ENCODE results near the gene NCS1.

NCS1 gene

DNA sequence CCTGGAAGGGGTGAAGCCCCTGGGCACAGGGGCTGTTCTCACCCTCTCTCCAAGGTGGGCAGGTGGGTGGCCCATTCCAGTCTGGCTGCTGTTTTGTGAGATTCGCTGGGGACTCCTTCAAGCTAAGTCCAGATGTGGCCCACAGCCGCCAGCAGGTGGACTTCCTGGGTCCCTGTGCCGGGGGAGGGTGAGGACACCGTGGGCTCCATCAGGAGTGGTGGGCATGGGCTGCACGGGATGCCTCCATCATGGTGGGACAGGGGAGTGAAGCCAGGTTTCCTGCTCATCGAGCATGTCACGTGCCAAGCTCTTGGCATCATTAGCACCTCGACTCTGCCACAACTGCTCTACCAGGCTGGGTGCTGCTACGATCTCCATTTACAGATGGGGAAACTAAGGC lies 1.8 kb downstream of the NCS1 start:
- TF ChIP-seq EGR1 (IDR thresholded peaks at IDR 0.05) (no peak), YY1 (IDR thresholded peaks at IDR 0.05; ENCODE audit: low read depth) (no peak), FOXM1 (IDR thresholded peaks at IDR 0.05; ENCODE audit: borderline replicate concordance, low read depth) (no peak), RAD21 (IDR thresholded peaks at IDR 0.05; ENCODE audit: low read depth) (no peak)
- TF ChIP-seq, protein P1, sequence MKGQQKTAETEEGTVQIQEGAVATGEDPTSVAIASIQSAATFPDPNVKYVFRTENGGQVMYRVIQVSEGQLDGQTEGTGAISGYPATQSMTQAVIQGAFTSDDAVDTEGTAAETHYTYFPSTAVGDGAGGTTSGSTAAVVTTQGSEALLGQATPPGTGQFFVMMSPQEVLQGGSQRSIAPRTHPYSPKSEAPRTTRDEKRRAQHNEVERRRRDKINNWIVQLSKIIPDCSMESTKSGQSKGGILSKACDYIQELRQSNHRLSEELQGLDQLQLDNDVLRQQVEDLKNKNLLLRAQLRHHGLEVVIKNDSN (IDR thresholded peaks at IDR 0.05) = no peak

DNA sequence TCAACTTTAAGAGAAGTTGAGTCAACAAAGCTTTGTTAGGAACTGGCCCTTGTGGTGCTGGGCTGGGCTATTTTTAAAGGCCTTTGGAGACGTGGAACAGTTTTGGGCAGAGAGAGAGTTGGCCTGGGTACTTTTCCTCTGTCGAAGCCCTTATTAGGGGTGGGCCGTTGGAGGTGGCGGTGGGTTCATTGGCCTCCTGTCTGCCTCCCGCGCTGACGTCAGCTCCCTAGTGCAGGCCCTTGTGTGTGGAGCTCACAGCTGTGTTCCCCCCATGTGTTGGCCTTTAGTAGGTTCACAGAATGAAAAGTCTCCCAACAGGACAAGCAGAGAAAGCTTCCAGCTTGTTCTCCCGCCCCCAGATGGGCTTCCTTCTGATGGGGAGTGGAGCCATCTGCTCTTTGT lies 2.7 kb downstream of the NCS1 start:
- TF ChIP-seq, protein P1 (IDR thresholded peaks at IDR 0.05) = no peak
- TF ChIP-seq FOXM1 (IDR thresholded peaks at IDR 0.05; ENCODE audit: borderline replicate concordance, low read depth) = no peak
- TF ChIP-seq, protein P2, sequence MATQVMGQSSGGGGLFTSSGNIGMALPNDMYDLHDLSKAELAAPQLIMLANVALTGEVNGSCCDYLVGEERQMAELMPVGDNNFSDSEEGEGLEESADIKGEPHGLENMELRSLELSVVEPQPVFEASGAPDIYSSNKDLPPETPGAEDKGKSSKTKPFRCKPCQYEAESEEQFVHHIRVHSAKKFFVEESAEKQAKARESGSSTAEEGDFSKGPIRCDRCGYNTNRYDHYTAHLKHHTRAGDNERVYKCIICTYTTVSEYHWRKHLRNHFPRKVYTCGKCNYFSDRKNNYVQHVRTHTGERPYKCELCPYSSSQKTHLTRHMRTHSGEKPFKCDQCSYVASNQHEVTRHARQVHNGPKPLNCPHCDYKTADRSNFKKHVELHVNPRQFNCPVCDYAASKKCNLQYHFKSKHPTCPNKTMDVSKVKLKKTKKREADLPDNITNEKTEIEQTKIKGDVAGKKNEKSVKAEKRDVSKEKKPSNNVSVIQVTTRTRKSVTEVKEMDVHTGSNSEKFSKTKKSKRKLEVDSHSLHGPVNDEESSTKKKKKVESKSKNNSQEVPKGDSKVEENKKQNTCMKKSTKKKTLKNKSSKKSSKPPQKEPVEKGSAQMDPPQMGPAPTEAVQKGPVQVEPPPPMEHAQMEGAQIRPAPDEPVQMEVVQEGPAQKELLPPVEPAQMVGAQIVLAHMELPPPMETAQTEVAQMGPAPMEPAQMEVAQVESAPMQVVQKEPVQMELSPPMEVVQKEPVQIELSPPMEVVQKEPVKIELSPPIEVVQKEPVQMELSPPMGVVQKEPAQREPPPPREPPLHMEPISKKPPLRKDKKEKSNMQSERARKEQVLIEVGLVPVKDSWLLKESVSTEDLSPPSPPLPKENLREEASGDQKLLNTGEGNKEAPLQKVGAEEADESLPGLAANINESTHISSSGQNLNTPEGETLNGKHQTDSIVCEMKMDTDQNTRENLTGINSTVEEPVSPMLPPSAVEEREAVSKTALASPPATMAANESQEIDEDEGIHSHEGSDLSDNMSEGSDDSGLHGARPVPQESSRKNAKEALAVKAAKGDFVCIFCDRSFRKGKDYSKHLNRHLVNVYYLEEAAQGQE (IDR thresholded peaks at IDR 0.05; ENCODE audit: low read depth) = no peak
- no peak for TF ChIP-seq TCF12 (IDR thresholded peaks at IDR 0.05; ENCODE audit: low read depth)
- TF ChIP-seq EP300 (IDR thresholded peaks at IDR 0.05; ENCODE audit: borderline replicate concordance) = no peak
- no peak for TF ChIP-seq NFIC (IDR thresholded peaks at IDR 0.05)
- TF ChIP-seq TAF1 (IDR thresholded peaks at IDR 0.05; ENCODE audit: low read depth) = no peak
- TF ChIP-seq, protein P3, sequence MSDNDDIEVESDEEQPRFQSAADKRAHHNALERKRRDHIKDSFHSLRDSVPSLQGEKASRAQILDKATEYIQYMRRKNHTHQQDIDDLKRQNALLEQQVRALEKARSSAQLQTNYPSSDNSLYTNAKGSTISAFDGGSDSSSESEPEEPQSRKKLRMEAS (IDR thresholded peaks at IDR 0.05) = no peak
- no peak for TF ChIP-seq CEBPB (IDR thresholded peaks at IDR 0.05)
- TF ChIP-seq TEAD4 (IDR thresholded peaks at IDR 0.05) = no peak
- TF ChIP-seq ZBTB7A (IDR thresholded peaks at IDR 0.05; ENCODE audit: low read depth) = no peak
- TF ChIP-seq CREB1 (IDR thresholded peaks at IDR 0.05; ENCODE audit: low read depth) = no peak
- TF ChIP-seq RAD21 (IDR thresholded peaks at IDR 0.05; ENCODE audit: low read depth) = no peak
- TF ChIP-seq EGR1 (IDR thresholded peaks at IDR 0.05) = no peak
- no peak for TF ChIP-seq YY1 (IDR thresholded peaks at IDR 0.05; ENCODE audit: low read depth)

DNA sequence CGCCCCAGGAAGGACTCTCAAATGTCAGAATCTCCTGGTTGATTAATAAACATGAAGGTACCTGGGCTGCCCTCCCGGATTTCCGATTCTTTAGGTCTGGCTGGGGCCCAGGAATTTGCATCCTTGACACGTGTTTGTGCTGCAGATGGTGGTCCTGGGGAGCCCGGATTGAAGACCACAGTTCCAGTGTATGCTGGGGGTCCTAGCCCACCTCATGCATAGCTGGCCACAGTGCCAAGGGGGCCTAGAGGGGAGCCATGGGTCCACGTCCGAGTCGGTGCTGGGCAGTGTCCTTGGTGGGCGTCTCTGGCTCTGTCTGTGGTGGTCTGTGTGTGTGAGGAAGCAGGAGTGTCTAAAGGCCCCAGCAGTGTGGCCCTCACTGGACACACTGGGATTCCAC lies 3.2 kb downstream of the NCS1 start:
- TF ChIP-seq YY1 (IDR thresholded peaks at IDR 0.05; ENCODE audit: low read depth) (no peak), CREB1 (IDR thresholded peaks at IDR 0.05; ENCODE audit: low read depth) (no peak), FOXM1 (IDR thresholded peaks at IDR 0.05; ENCODE audit: borderline replicate concordance, low read depth) (no peak), NFIC (IDR thresholded peaks at IDR 0.05) (no peak), CEBPB (IDR thresholded peaks at IDR 0.05) (no peak)
- TF ChIP-seq, protein P1 (IDR thresholded peaks at IDR 0.05) = no peak
- TF ChIP-seq, protein P2 (IDR thresholded peaks at IDR 0.05; ENCODE audit: low read depth) = no peak

DNA sequence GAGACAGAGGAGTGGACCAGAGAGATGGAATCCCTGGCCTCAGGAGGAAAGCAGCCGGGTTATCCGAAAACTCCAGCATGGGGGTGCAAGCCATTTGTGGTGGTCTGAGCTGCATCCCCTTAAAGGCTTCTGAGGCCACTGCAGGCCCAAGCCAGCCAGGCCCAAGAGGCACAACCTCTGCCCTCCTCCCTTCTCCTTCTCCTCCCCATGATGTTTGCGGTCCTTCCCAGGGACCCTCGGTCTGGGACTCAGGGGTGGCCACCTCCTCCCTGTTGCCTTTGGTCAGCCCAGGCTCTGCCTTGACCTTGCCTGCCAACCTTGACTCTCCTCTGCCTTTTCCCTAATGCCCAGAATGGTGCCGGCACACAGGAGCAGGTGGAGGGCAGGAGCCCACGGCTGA lies 4.6 kb downstream of the NCS1 start:
- TF ChIP-seq, protein P1 (IDR thresholded peaks at IDR 0.05) = no peak
- TF ChIP-seq RAD21 (IDR thresholded peaks at IDR 0.05; ENCODE audit: low read depth) = no peak
- TF ChIP-seq, protein P2 (IDR thresholded peaks at IDR 0.05; ENCODE audit: low read depth) = no peak
- TF ChIP-seq CEBPB (IDR thresholded peaks at IDR 0.05) = no peak
- TF ChIP-seq NFIC (IDR thresholded peaks at IDR 0.05) = no peak
- TF ChIP-seq TAF1 (IDR thresholded peaks at IDR 0.05; ENCODE audit: low read depth) = no peak
- TF ChIP-seq TEAD4 (IDR thresholded peaks at IDR 0.05) = no peak
- no peak for TF ChIP-seq CREB1 (IDR thresholded peaks at IDR 0.05; ENCODE audit: low read depth)
- TF ChIP-seq FOXM1 (IDR thresholded peaks at IDR 0.05; ENCODE audit: borderline replicate concordance, low read depth) = no peak
- no peak for TF ChIP-seq ZBTB7A (IDR thresholded peaks at IDR 0.05; ENCODE audit: low read depth)
- TF ChIP-seq EP300 (IDR thresholded peaks at IDR 0.05; ENCODE audit: borderline replicate concordance) = no peak
- TF ChIP-seq TCF12 (IDR thresholded peaks at IDR 0.05; ENCODE audit: low read depth) = no peak
- TF ChIP-seq YY1 (IDR thresholded peaks at IDR 0.05; ENCODE audit: low read depth) = no peak
- TF ChIP-seq EGR1 (IDR thresholded peaks at IDR 0.05) = no peak
- TF ChIP-seq, protein P3 (IDR thresholded peaks at IDR 0.05) = no peak

All from Ishikawa (cell line).